MV-4-11 (cell line): Measurements from ENCODE around the gene BCCIP.

Source experiments
- DNase-seq: peaks from one replicate; lab custom pipeline; 2025; lab: John Stamatoyannopoulos, UW

BCCIP gene

DNA sequence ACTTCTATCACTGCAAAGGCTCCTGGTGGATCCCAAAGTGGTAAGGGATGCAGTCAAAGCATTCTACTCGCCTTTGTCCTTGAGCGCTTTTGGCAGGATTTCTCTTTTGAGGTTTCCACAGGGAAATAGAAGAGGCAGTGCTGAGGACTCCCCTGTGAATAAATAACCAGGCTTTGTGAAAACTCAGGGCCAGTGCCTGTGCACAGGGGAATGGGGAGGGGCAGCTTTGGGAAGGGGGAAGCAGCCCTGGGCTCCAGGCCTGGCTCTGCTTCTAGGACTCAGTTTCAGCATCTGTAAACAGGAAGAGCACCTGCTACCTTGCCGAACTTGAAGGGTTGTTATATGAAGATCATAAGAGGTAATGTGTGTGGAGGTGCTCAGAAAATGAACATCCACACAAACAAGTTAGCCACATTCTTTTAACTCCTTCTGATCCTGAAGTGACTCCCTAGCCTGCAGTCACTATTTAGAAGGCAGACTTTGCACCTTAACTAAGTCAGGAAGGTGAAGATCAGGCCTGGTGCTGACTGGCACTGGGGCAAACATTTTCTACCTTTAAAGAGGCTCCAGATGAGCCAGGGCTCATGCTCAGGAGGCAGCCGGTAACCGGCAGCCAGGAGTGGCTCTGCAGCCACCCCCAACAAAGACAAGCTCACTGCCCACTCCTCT, 25.2 kb upstream of the BCCIP start:
- DNase-seq: no peak

DNA sequence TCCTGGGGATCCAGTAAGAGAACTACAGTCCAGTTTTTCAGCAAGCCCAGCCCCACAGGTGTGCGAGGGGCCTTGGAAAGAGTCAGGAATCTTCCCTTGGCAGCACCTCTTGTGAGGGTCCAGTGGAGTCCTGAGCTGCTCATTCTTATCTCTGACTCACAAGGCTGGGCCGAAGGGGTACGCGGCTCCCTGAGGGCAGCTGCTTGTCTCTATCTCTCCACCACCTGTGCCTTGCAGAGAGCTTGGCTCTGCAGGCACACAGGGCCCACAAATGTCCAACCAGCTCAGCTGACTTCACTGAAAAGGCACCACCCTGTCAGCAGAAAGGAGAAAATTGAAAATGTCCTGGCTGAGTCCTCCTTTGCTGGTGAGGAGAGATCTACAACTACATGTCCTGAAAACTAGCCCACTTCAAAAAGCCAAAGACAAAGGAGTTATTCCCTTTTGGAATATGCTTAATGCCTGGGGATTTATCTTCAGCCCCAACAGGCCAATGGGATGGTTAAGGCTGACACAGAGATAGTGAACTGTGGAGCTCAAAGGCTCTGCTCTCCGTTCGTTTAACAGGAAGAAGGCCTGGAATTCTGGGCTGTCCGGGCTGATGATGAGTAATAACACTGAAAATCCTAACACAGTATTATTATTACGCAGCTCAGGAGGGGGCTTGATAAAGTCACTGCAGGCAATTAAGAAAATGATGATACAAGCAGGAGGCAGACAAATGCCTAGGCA, 23.7 kb upstream of the BCCIP start:
- DNase-seq: no peak

DNA sequence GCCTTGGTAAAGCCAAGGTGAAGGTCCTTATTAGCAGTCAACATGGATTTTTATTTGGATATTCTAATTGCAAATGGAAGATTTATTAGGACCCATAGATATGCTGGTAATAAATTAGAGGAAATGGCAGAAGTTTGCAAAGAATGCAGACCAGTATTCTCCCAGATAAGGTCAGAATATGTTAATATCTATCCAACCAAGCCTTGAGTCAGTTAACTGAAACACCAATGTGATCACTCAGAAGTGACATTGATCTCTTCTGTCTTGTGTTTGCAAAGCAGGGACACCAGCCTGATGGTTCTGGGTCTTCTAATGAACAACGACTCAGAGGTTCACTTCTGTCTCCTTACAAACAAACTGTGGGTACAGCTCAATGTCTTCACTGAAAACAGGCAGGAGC, 21.8 kb upstream of the BCCIP start:
- no peak for DNase-seq

DNA sequence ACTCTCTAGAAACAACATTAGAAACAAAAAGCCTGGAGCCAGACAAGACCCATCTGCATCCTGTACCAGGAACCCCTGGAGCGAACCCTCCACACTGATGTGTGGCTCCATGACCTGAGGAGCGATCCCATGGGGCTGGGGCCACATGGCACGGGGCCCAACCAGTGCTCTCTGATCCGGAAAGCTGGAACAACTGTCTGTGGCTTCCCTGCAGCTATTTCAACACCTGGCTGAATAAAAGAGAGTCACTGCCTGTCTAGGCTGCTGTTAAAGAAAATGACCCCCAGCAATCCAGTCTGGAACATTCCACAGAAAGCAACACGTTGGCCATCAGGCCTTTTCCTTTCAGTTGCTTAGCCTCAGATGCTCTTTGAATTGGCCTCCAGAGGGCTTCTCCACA, 21.2 kb upstream of the BCCIP start:
- DNase-seq: no peak

DNA sequence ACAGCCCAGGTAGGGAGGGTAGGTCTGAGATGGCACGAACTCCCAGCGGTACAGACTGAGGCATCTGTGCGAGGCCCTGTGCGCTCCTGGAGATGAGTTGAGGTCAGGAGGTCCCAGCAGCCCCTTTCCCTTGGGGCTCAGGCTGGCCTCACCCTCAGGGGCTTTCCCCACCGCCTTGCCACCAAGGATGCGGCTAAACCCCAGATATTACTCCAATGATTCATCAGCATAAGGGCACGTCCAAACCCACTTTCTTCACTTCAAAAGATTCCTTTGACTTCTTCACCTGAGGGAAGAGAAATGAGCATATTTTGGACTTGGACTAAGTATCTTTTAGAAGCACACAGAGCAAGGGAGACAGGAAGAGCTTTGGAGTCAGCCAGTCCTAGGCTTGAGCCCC, 20.6 kb upstream of the BCCIP start:
- no peak for DNase-seq

DNA sequence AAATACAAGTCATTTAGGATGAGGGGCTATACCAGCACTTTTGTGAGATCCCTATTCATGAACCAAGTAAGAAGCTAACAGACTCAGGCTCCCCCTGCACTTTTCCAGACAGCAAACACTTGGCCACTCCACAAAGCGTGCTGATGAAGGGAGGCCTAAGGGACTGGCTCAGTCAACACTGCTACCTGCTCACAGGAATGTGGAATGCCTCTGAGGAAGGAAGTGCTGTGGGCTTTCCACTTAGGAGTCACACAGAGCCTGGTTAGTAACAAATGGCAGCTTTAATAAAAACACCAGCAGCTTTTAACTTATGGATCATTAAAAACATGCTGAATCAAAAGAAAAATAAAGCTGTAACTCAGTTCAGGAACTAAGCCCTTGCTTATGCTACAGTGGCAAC, 15.3 kb upstream of the BCCIP start:
- no peak for DNase-seq

DNA sequence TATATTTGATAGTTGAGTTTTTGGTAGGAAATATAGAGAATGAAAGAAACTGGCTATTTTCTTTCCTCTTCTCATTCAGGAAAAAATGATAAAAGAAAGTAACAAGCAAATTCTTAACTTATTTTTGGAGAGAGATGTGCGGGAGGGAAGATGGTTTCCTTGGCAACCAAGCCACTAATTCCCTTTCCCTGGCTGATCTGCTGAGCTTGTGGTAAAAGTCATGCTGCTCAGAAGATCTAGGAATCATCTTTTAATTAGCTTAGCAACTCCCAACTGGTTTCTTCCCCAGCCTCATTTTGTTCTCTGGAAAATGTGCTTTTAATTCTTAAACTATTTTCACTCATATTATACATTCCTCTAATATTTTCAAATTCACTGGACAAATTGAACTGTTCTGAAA, 12.1 kb upstream of the BCCIP start:
- DNase-seq: no peak

DNA sequence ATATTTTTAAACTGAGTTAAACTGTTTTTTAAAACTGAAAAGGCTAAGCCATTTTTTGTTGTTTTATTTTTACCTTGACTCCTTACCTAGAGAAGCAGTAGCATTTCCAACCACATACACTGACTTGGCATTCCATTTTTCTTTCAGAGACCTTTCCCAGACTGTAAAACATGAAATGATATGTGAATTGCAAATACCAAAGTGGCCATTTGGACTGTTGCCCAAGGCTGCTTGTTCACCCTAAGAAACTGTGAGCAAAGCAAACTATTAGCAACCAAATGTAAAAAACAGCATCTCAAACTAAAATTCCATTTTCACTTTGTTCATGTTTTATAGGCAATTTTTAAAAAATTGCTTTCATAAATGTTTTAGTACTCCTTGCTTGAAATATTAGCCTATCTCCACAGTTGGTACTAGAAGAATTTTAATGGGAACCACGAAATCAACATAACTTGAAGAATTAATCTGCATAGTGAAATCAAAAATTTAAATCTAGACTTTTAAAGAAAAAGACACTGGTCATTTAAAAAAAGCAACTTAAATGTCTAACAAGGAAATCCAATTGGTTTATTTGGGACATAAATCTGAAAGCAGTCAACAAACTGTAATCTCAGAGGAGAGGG, 11.1 kb upstream of the BCCIP start:
- no peak for DNase-seq

DNA sequence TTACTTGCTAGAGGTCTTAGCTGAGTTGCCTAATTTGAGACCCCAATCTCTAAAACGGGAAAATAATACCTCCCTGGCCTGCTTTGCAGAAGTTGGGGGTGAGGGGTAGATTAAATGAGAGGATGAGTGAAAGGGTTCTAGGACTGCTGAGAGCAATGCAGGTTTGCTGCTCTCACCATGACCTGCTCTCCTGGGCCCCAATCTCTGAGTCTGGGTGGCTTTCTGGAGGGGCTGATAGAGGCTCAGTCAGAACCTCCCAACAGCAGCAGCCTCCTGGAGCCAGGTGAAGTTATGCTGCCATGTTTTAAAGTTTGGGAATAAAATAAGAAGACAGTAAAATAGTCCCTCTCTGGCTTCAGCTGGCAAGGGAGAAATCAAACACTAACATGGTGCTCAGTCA, 7.6 kb upstream of the BCCIP start:
- DNase-seq: no peak

DNA sequence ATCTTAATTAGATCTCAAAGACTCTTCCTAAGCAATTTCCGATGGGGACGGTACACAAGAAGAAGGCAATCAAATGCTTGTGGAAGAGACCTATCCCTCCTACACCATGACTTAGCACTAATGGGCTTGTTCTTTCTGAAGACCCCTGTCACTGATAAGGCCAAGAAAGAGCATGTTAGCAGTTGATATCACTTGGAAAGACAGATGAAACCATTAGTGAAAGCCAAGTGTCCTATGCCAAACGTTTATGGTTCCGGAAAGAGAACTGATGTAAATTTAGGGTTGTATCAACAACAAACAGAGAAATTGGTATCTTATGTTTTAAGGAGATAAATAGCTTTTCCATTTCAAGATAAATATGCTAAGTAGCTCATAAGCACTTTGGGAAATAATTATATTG, 6.8 kb upstream of the BCCIP start:
- no peak for DNase-seq

DNA sequence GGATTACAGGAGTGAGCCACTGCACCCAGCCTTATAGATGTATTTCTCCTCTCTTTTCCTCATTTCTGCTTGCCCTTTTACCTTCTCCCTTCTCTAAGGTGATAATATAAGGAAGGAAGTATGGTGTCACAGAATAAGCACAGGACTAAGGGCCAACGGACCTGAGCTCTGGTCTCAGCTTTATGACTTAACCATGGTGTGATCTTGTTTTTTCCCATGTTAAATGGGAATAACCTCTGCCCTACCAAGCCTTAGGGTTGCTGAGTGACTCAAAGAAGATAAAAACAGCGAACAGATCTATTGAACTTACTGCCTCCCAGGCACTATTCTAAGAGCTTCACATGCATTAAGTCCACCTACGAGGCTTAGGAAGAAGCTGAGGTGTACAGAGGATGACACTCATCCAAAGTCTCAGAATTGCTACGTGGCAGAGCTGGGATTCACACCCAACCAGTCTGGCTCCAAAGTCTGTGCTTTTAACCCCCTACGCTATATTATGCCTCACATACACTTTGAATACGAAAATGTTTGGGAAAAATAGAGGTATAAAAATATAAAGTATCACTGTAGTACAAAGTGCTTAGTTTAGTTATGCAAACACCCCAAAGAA, 5.9 kb upstream of the BCCIP start:
- DNase-seq: no peak

DNA sequence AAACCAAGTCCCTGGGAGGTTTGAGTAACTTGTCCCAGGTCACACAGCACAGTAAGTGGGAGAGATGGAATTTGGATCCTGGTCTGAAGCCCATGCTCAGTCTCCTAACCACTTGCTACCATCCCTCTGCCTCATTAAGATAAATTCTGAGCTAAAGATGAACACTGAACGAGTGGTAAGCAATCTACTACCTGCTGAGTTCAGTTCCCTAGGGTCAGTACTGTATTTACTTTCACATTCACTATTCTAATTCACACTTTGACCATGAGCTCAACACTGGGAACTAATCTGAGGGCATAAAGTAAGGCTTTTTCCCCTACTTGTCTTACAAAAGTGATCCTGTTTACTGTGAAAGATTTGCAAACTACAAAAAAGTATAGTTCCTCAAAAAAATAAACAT, 2.6 kb upstream of the BCCIP start:
- DNase-seq: no peak

DNA sequence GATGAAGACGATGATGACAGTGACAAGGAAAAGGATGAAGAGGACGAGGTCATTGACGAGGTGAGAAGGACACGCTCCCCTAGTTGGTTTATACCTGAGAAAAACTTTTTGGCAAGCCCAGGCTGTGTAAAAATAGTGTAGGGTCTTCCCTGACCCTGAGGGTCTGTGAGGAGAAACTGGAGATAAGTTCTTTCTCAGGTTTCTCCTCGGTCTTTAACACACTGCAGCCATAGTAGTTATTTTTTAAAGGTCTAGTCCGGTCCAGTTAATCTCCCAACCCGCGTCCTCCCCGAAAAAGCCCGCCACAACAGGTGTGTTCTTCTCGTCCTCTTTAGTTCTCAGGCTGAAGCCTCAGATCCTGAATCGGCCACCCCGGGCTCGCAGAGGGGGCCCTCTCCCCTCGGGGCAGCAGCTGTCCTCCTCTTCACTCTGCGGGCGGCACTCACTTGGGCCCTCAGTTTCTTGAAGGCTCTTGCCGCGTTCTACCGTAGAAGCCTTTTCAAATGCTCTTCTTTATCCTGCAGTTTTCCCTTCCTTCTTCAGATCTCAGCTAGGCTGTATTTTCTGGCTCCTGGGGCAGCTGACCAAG, 411 bp downstream of the BCCIP start:
- DNase-seq: no peak

DNA sequence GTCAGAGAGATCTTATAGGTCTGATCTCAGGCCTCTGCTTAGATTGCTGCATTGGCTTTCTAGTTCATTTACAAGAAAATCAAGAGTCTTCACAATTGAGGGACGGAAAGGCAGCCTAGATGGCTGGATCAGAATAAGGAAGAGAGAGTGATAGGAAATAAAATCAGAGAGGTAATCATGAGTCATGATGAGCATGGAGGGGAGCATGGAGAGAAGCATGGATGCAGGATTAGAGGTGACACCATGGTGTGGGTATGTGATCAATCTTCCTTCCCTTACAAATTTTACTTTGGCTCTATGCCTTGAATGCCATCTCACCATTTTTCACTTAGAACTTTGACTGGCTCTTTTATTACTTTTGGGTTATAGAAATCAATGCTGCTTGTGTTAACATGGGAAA, 1.4 kb downstream of the BCCIP start:
- no peak for DNase-seq

DNA sequence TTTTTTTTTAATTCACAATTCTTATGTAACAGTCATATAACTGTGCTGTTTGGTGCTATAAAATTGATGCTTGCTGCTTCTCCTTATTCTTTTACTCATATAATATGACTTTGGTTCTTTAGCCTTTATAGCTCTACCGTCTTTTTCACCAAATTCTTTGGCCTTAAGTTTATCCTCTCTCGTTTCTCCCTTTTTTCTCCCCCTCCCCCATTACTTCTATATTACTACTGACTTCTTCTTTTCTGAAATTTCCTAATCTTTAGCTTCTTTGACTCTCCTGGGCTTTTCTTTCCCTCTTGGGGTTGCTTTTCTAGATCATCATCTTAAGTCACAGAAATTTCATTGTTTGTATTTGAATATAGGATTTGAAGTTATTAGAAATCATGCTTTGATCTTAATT, 3.8 kb downstream of the BCCIP start:
- peak; percentile 46 for DNase-seq

DNA sequence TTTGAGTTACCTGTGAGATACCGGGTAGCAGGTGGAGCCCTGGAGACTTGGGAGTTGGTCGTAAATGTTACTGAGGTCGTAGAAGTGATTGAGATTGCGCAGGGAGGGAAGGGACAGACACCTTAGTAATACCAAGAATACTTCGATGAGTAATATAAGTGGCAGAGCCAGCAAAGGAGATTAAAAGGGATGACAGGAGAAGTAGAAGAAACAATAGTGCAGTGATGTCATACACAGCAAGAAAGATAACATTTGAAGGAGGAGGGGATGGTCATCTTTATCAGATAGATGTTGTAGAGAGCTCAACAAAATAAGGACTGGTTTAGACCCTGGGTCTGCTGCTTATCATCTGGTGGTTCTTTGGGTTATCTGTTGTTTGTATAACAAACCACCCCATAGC, 5.0 kb downstream of the BCCIP start:
- no peak for DNase-seq

DNA sequence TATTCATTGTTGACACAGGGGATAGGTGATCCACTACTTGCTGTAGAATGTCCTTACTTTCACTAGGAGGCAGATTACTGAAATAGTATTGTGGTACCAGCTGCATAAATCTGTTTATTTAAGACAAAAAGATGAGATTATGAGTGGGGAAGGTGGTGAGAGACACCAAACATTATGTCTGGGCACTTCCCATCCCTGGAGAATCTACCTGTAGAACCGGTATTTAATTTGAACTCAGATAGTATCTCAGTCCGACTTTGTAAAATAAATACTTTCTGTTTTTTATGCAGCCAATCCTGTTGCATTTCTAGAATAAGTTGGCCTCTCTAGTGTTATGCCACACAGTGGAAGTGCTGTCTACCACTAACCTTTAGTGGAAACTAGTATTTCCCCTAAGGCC, 13.4 kb downstream of the BCCIP start:
- no peak for DNase-seq

DNA sequence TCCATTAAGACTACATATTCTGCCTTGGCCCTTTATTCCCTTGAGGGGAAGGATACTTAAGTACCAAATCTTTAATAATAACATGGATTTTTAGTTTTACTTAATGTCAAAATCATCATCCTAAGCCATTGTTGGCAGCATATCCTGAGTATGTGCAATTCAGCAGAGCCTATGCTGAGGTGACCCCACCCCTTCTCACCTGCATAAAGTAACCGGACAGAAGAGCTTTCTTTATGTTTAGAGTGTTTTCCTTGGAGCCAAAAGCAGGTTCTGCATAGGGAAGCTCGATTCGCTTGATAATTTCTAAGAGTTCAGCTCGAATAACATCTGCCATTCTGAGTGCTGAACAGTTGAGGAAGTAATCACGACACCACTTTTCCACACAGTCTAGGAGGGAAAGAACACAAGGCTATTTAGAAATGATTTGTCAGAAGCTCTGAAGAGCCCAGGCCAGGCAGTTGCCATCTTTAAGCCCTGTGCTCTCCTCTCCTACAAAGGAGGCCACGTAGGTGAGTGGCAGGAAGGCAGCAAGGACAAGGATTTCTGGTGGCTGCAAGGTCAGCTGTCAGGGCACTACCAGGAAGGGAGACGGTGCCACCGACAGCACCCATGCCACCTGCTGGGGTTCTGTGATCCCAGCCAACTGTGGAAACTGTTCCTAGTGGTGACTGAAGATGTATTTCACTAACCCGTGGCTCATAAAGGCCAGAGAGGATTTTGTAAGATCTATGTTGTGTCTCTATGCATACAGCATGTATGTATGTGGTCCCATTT, 15.6 kb downstream of the BCCIP start:
- no peak for DNase-seq

DNA sequence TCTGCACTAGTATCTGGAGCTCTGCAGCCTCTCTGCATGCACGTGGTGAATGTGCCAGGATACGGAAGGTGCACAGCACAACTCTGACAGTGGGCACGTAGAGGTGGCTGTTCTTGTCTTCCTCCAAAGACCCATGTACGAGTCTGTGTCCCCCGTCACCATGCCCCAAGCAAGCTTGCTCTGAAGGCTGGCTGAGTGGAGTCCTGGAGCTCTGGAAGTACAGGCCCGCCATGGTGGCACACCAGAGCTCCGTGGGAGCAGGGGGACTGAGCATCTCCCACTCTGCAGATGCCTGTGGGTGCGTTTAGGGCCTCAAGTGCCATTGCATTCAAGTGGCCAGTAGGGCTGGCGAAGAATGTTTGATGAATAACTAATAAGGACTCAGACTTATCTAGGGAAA, 17.1 kb downstream of the BCCIP start:
- no peak for DNase-seq

DNA sequence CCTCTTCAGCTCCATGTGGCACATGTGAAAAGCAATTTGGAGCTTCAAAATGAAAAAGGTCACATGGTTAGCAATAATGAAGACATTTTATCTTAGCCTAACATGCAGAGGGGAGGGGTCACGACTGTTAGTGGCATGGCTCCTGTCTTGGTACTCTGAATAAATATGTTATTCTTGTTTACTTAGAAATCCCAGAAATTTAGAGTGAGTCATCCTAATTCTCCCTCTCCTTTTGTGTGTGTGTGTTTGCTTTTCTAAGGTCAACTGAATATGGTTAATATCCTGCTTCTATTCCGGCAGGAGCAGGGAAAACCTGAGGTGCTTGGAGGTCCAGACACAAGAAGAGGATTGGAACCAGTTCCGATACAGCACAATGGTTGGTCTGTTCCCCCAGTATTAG, 17.6 kb downstream of the BCCIP start:
- DNase-seq: no peak

DNA sequence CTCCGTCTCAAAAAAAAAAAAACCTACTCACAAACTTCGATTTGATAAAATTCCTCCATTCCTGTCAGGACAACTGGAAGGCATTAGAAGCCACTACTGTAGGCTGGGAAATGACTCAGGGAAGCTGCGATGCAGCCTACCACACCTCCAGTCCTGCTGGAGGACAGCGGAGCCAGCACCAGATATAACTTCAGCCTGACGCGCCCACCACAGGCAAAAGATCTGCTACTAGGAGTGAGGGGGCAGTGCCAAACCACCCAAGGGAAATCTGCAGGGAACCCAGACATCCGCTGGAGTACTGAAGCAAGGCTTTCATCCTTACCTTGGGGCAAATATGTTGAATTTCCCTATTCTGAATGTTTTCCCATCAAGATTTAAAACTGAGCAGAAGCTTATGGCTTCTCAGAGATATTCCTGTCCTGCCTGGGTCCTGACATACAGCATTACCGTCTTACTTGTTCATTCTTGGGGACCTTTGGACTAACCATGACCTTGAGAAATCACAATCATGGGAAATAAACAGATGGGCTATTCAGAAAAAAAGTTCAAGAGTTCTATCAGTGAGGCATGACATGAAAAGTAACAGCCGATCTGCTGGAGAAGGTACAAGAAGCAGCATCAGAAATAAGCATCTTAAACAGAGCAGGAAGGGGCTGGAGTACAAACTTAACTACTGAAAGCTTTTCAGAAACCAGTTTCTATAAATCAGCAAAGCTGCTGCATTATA, 20.4 kb downstream of the BCCIP start:
- no peak for DNase-seq
